ENCODE measurements around the gene CDH4.

The CDH4 gene

GRCh38 chr20:61912665-61913422 lies 660.8 kb downstream of the CDH4 start:
- no peak for DNase-seq (ENCODE audit: low read depth in 2 of 2)
- no peak for TF ChIP-seq CTCF (IDR thresholded peaks at IDR 0.05; ENCODE audit: low read depth, low read length)
- no peak overlapping the region for H3K4me3 ChIP-seq (replicated peaks in 1 of 2; ENCODE audit: low read depth in 2 of 2, low read length in 2 of 2)

- TF ChIP-seq CTCF (IDR thresholded peaks at IDR 0.05; ENCODE audit: low read depth, low read length) = no peak
- no peak for DNase-seq (ENCODE audit: low read depth in 2 of 2)
- H3K4me3 ChIP-seq (replicated peaks in 1 of 2; ENCODE audit: low read depth in 2 of 2, low read length in 2 of 2) = no peak overlapping the region
These were observed 661.6 kb downstream of the CDH4 start for GRCh38 chr20:61913423-61914225.

- no peak for DNase-seq (ENCODE audit: low read depth in 2 of 2)
- TF ChIP-seq CTCF (IDR thresholded peaks at IDR 0.05; ENCODE audit: low read depth, low read length) = no peak
- no peak overlapping the region for H3K4me3 ChIP-seq (replicated peaks in 1 of 2; ENCODE audit: low read depth in 2 of 2, low read length in 2 of 2)
These were observed 663.0 kb downstream of the CDH4 start for GRCh38 chr20:61915101-61915500.

GRCh38 chr20:61916318-61916891 lies 664.3 kb downstream of the CDH4 start:
- no peak overlapping the region for H3K4me3 ChIP-seq (replicated peaks in 1 of 2; ENCODE audit: low read depth in 2 of 2, low read length in 2 of 2)
- no peak for DNase-seq (ENCODE audit: low read depth in 2 of 2)
- TF ChIP-seq CTCF (IDR thresholded peaks at IDR 0.05; ENCODE audit: low read depth, low read length) = no peak

GRCh38 chr20:61917474-61918145 lies 665.5 kb downstream of the CDH4 start:
- TF ChIP-seq CTCF (IDR thresholded peaks at IDR 0.05; ENCODE audit: low read depth, low read length) = no peak
- no peak for DNase-seq (ENCODE audit: low read depth in 2 of 2)
- no peak overlapping the region for H3K4me3 ChIP-seq (replicated peaks in 1 of 2; ENCODE audit: low read depth in 2 of 2, low read length in 2 of 2)

- DNase-seq (ENCODE audit: low read depth in 2 of 2) = no peak
These were observed 666.5 kb downstream of the CDH4 start for GRCh38 chr20:61918548-61918947.

More at GRCh38 chr20:61918548-61918947, 666.5 kb downstream of the CDH4 start:
- no peak for TF ChIP-seq CTCF (IDR thresholded peaks at IDR 0.05; ENCODE audit: low read depth, low read length)
- H3K4me3 ChIP-seq (replicated peaks in 1 of 2; ENCODE audit: low read depth in 2 of 2, low read length in 2 of 2) = no peak overlapping the region
